GM21737 (cell line): Measurements from ENCODE around the gene ERC2.

ENCODE experiments used
- ATAC-seq: cut with Tn5 transposase; IDR thresholded peaks from one replicate; pipeline ENCODE4 v1.9.1; 2021; ENCODE audit warnings: mild to moderate bottlenecking, moderate library complexity; ENCODE audit not compliant: unreplicated experiment

ERC2 gene

GRCh38 chr3:55637906-55638638 lies 830.2 kb downstream of the ERC2 start:
- ATAC-seq = no peak

GRCh38 chr3:55636300-55637195 lies 831.7 kb downstream of the ERC2 start:
- ATAC-seq = no peak

- no peak for ATAC-seq
Measured at GRCh38 chr3:55634345-55634744, 833.9 kb downstream of the ERC2 start.

- ATAC-seq = no peak
Measured at GRCh38 chr3:55633333-55633732, 834.9 kb downstream of the ERC2 start.

- ATAC-seq = no peak
Measured at GRCh38 chr3:55631766-55632331, 836.4 kb downstream of the ERC2 start.

GRCh38 chr3:55630921-55631299 lies 837.4 kb downstream of the ERC2 start:
- no peak for ATAC-seq

GRCh38 chr3:55630280-55630920 lies 837.9 kb downstream of the ERC2 start:
- ATAC-seq = no peak

GRCh38 chr3:55629432-55629831 lies 838.8 kb downstream of the ERC2 start:
- no peak for ATAC-seq

GRCh38 chr3:55626279-55626665 lies 842.0 kb downstream of the ERC2 start:
- no peak for ATAC-seq

GRCh38 chr3:55624238-55624637 lies 844.0 kb downstream of the ERC2 start:
- no peak for ATAC-seq

- ATAC-seq = no peak
Measured at GRCh38 chr3:55623786-55624185, 844.5 kb downstream of the ERC2 start.

GRCh38 chr3:55622733-55623132 lies 845.5 kb downstream of the ERC2 start:
- ATAC-seq = no peak

- no peak for ATAC-seq
Measured at GRCh38 chr3:55622116-55622515, 846.2 kb downstream of the ERC2 start.

GRCh38 chr3:55621648-55622047 lies 846.6 kb downstream of the ERC2 start:
- ATAC-seq = no peak

GRCh38 chr3:55621026-55621422 lies 847.2 kb downstream of the ERC2 start:
- ATAC-seq = no peak

- no peak for ATAC-seq
Measured at GRCh38 chr3:55620351-55621025, 847.8 kb downstream of the ERC2 start.

- ATAC-seq = no peak
Measured at GRCh38 chr3:55619046-55619808, 849.0 kb downstream of the ERC2 start.

GRCh38 chr3:55617385-55617784 lies 850.9 kb downstream of the ERC2 start:
- no peak for ATAC-seq

- no peak for ATAC-seq
Measured at GRCh38 chr3:55616803-55617202, 851.5 kb downstream of the ERC2 start.

GRCh38 chr3:55615694-55616295 lies 852.5 kb downstream of the ERC2 start:
- no peak for ATAC-seq
